GM23338 (cell line): ENCODE results near the gene MBNL1. TPM values are rescaled to one million over a fixed set of nuclear protein-coding genes. Genes with fewer than 3 reads are reported as not detected.
A peak's percentile ranks its signal among the peaks of the same experiment; 100 is the strongest.

Source experiments
- ATAC-seq: fragments of 200-7000 bp; cut with Tn5 transposase; 3 replicates; pipeline ENCODE4 v1.9.1; 2020
- DNase-seq: peaks from one replicate; pipeline ENCODE4 v3.0.0-alpha.2; 2015; ENCODE audit warnings: low spot score
- H2AFZ ChIP-seq: fragments of 200-600 bp; sonication (generic); 2 replicates; pipeline ENCODE4 v1.8.0; 2016; ENCODE audit warnings: antibody characterized with exemption, mild to moderate bottlenecking, moderate library complexity
- H3F3A ChIP-seq: fragments of 200-600 bp; sonication (generic); replicated peaks from 2 replicates; pipeline ENCODE4 v1.8.0; 2017; ENCODE audit warnings: antibody characterized with exemption, mixed run types, low read depth
- H3K27ac ChIP-seq: fragments of 200-600 bp; sonication (generic); 2 replicates; pipeline ENCODE4 v1.6.1; 2016; ENCODE audit warnings: low read depth
- H3K27me3 ChIP-seq: fragments of 200-600 bp; sonication (generic); 2 replicates; pipeline ENCODE4 v1.8.0; 2016; ENCODE audit warnings: mild to moderate bottlenecking, mixed run types, moderate library complexity; ENCODE audit not compliant: insufficient read depth
- H3K36me3 ChIP-seq: fragments of 200-600 bp; sonication (generic); 2 replicates; pipeline ENCODE4 v1.8.0; 2016; ENCODE audit warnings: mild to moderate bottlenecking; ENCODE audit not compliant: insufficient read depth
- H3K4me1 ChIP-seq: fragments of 200-600 bp; sonication (generic); 2 replicates; pipeline ENCODE4 v1.8.0; 2016; ENCODE audit warnings: mild to moderate bottlenecking, moderate library complexity; ENCODE audit not compliant: insufficient read depth
- H3K4me2 ChIP-seq: fragments of 200-600 bp; sonication (generic); 2 replicates; pipeline ENCODE4 v1.7.1; 2017; ENCODE audit warnings: mixed run types
- H3K4me3 ChIP-seq: fragments of 200-600 bp; sonication (generic); 2 replicates; pipeline ENCODE4 v1.6.1; 2016; ENCODE audit warnings: mixed run types
- H3K79me2 ChIP-seq: fragments of 200-600 bp; sonication (generic); replicated peaks from 2 replicates; pipeline ENCODE4 v1.8.0; 2017; ENCODE audit warnings: mild to moderate bottlenecking; ENCODE audit not compliant: insufficient read depth
- H3K9me2 ChIP-seq: fragments of 200-600 bp; sonication (generic); 2 replicates; pipeline ENCODE4 v1.8.0; 2017; ENCODE audit not compliant: insufficient read depth
- H4K20me1 ChIP-seq: fragments of 200-600 bp; sonication (generic); replicated peaks from 2 replicates; pipeline ENCODE4 v1.8.0; 2017; ENCODE audit warnings: mild to moderate bottlenecking; ENCODE audit not compliant: insufficient read depth
- H3K27ac Mint-ChIP-seq: 2 replicates; pipeline ENCODE4 v1.8.0; 2020; ENCODE audit warnings: inconsistent platforms, mild to moderate bottlenecking, moderate library complexity, mixed read lengths
- H3K27me3 Mint-ChIP-seq: 3 replicates; pipeline ENCODE4 v1.8.0; 2022; ENCODE audit warnings: low read depth, mild to moderate bottlenecking, moderate library complexity, mixed read lengths, inconsistent platforms; ENCODE audit not compliant: insufficient read depth, poor library complexity
- H3K36me3 Mint-ChIP-seq: 3 replicates; pipeline ENCODE4 v1.8.0; 2021; ENCODE audit warnings: low read depth, mild to moderate bottlenecking, inconsistent platforms, moderate library complexity, mixed read lengths
- H3K4me1 Mint-ChIP-seq: 3 replicates; pipeline ENCODE4 v1.8.0; 2020; ENCODE audit warnings: mild to moderate bottlenecking, inconsistent platforms, mixed read lengths
- H3K4me3 Mint-ChIP-seq: 3 replicates; pipeline ENCODE4 v1.8.0; 2021; ENCODE audit warnings: moderate library complexity, mild to moderate bottlenecking, inconsistent platforms, mixed read lengths
- H3K9me3 Mint-ChIP-seq: 3 replicates; pipeline ENCODE4 v1.8.0; 2020; ENCODE audit warnings: moderate library complexity, mild to moderate bottlenecking, inconsistent platforms, mixed read lengths
- JUNB ChIP-seq: IDR thresholded peaks from one replicate; pipeline ENCODE4 v1.6.1; 2016; ENCODE audit warnings: antibody characterized with exemption; ENCODE audit not compliant: unreplicated experiment
- STAT1 ChIP-seq: IDR thresholded peaks from one replicate; pipeline ENCODE4 v1.6.1; 2016; ENCODE audit warnings: antibody characterized with exemption; ENCODE audit not compliant: unreplicated experiment
- polyA plus RNA-seq: library from polyadenylated mRNA; unstranded; fragments of >200 nt; fragmentation: Nextera tagmentation; extraction: Ambion mirVana; gene quantifications from 2 replicates; pipeline ENCODE4 v1.2.1, GENCODE V29; 2016
- total RNA-seq: library from RNA; depleted of rRNA; stranded (reverse); fragments of >200 nt; shearing (Covaris generic); gene quantifications from 2 replicates; pipeline ENCODE4 v1.2.3, GENCODE V29; 2014
- TF ChIP-seq, protein P1 (sequence below): IDR thresholded peaks from 2 replicates; pipeline ENCODE4 v1.6.1; 2016; ENCODE audit warnings: antibody characterized with exemption
- TF ChIP-seq, protein P2 (sequence below): IDR thresholded peaks from one replicate; pipeline ENCODE4 v1.6.1; 2018; ENCODE audit warnings: antibody characterized with exemption; ENCODE audit not compliant: unreplicated experiment
- TF ChIP-seq, protein P3 (sequence below), 2 experiments: fragments of 200-600 bp in 1 of 2; sonication (generic) in 1 of 2; conservative IDR thresholded peaks; 2 replicates each; pipeline versions ENCODE4 v1.5.1 to v1.6.1; 2016 to 2017; ENCODE audit warnings: antibody characterized with exemption in 2 of 2, low read depth in 2 of 2, mild to moderate bottlenecking in 2 of 2, moderate library complexity in 1 of 2

MBNL1 gene
- total and polyA plus RNA-seq, 2 experiments from 2014 or later: 9.4 to 23.2 TPM

DNA sequence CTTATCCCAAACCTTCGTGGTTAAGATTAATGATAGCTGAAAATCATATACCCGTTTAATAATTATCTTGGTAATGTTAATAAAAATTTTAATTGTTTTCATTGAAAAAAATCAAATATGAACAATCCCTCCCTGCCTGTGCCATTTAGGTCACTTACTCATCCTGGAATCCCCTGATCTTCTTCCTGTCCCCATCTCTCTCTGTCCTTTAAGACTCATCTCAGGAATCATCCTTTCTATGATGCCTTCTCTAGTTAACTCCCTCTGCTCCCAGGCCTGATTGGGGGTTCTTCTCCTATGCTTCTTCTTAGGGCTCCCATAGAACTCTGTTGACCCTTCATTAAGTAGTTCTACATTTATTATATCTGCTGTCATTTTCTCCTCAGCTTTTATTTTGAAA is 91.6 kb downstream of the MBNL1 start:
- Mint-ChIP-seq H3K27me3 (no peaks in the 10 kb centered on the region), H3K27ac (peak overlapping the region; percentile 28; the same call in 1 of the 2 replicates), H3K4me3 (no peak overlapping the region), H3K4me1 (peaks cover 22% of the 10 kb centered on the region), H3K9me3 (no peaks in the 10 kb centered on the region), H3K36me3 (no peaks in the 10 kb centered on the region)
- Histone ChIP-seq H3K36me3 (no peaks in the 10 kb centered on the region), H4K20me1 (no peaks in the 10 kb centered on the region; the same call in 1 of the 2 replicates), H3K27me3 (no peaks in the 10 kb centered on the region), H2AFZ (no peak overlapping the region), H3K27ac (no peak overlapping the region), H3K4me2 (no peak overlapping the region), H3F3A (no peaks in the 10 kb centered on the region), H3K79me2 (peaks cover 37% of the 10 kb centered on the region), H3K4me3 (no peak overlapping the region), H3K9me2 (no peaks in the 10 kb centered on the region), H3K4me1 (peaks cover 13% of the 10 kb centered on the region)
- ATAC-seq (no peak), DNase-seq (no peak)
- TF ChIP-seq, protein P1, sequence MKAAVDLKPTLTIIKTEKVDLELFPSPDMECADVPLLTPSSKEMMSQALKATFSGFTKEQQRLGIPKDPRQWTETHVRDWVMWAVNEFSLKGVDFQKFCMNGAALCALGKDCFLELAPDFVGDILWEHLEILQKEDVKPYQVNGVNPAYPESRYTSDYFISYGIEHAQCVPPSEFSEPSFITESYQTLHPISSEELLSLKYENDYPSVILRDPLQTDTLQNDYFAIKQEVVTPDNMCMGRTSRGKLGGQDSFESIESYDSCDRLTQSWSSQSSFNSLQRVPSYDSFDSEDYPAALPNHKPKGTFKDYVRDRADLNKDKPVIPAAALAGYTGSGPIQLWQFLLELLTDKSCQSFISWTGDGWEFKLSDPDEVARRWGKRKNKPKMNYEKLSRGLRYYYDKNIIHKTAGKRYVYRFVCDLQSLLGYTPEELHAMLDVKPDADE: no peak
- TF ChIP-seq, protein P2, sequence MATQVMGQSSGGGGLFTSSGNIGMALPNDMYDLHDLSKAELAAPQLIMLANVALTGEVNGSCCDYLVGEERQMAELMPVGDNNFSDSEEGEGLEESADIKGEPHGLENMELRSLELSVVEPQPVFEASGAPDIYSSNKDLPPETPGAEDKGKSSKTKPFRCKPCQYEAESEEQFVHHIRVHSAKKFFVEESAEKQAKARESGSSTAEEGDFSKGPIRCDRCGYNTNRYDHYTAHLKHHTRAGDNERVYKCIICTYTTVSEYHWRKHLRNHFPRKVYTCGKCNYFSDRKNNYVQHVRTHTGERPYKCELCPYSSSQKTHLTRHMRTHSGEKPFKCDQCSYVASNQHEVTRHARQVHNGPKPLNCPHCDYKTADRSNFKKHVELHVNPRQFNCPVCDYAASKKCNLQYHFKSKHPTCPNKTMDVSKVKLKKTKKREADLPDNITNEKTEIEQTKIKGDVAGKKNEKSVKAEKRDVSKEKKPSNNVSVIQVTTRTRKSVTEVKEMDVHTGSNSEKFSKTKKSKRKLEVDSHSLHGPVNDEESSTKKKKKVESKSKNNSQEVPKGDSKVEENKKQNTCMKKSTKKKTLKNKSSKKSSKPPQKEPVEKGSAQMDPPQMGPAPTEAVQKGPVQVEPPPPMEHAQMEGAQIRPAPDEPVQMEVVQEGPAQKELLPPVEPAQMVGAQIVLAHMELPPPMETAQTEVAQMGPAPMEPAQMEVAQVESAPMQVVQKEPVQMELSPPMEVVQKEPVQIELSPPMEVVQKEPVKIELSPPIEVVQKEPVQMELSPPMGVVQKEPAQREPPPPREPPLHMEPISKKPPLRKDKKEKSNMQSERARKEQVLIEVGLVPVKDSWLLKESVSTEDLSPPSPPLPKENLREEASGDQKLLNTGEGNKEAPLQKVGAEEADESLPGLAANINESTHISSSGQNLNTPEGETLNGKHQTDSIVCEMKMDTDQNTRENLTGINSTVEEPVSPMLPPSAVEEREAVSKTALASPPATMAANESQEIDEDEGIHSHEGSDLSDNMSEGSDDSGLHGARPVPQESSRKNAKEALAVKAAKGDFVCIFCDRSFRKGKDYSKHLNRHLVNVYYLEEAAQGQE: no peak
- no peak for TF ChIP-seq STAT1
- TF ChIP-seq, protein P3, sequence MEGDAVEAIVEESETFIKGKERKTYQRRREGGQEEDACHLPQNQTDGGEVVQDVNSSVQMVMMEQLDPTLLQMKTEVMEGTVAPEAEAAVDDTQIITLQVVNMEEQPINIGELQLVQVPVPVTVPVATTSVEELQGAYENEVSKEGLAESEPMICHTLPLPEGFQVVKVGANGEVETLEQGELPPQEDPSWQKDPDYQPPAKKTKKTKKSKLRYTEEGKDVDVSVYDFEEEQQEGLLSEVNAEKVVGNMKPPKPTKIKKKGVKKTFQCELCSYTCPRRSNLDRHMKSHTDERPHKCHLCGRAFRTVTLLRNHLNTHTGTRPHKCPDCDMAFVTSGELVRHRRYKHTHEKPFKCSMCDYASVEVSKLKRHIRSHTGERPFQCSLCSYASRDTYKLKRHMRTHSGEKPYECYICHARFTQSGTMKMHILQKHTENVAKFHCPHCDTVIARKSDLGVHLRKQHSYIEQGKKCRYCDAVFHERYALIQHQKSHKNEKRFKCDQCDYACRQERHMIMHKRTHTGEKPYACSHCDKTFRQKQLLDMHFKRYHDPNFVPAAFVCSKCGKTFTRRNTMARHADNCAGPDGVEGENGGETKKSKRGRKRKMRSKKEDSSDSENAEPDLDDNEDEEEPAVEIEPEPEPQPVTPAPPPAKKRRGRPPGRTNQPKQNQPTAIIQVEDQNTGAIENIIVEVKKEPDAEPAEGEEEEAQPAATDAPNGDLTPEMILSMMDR (conservative IDR thresholded peaks at IDR 0.05; ENCODE audit: low read depth in 2 of 2): no peak

DNA sequence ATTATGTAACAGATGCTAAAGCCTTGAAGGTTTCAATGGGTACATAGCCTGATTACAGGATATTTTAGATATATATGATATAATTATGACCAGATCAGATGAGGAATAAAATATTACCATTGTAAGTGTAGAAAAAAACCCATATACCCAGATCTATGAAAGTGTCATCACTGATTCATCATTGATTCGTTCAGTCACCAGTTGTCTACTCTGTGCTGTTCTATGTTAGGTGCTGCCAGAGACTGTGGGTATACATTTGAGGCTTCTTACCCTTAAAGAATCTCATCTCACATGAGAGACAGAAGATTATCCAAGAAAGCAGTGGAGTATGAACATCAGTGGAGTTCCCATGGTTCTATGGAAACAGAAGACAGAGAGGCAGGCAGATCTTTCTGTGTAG is 92.2 kb downstream of the MBNL1 start:
- TF ChIP-seq, protein P2: no peak
- no peak for TF ChIP-seq JUNB
- TF ChIP-seq, protein P3 (conservative IDR thresholded peaks at IDR 0.05; ENCODE audit: low read depth in 2 of 2): no peak

More for the DNA sequence above, 92.2 kb downstream of the MBNL1 start:
- H3K79me2 ChIP-seq: peaks cover 35% of the 10 kb centered on the region
- no peak overlapping the region for H3K27ac Mint-ChIP-seq
- no peaks in the 10 kb centered on the region for H3F3A ChIP-seq
- no peaks in the 10 kb centered on the region for H3K27me3 ChIP-seq
- no peak overlapping the region for H3K4me3 ChIP-seq
- H3K9me3 Mint-ChIP-seq: no peaks in the 10 kb centered on the region
- H3K4me2 ChIP-seq: no peak overlapping the region
- H3K27ac ChIP-seq: no peak overlapping the region
- H2AFZ ChIP-seq: no peak overlapping the region
- H4K20me1 ChIP-seq: no peaks in the 10 kb centered on the region; the same call in 1 of the 2 replicates
- no peak for ATAC-seq
- no peaks in the 10 kb centered on the region for H3K27me3 Mint-ChIP-seq
- DNase-seq: no peak
- no peaks in the 10 kb centered on the region for H3K36me3 ChIP-seq
- H3K4me3 Mint-ChIP-seq: no peak overlapping the region
- H3K4me1 Mint-ChIP-seq: peaks cover 22% of the 10 kb centered on the region
- H3K36me3 Mint-ChIP-seq: no peaks in the 10 kb centered on the region
- no peaks in the 10 kb centered on the region for H3K9me2 ChIP-seq
- H3K4me1 ChIP-seq: peaks cover 13% of the 10 kb centered on the region
